Breast epithelium (tissue), 4 donors: ENCODE data around the gene PIGU. TPM values are rescaled to one million over a fixed set of nuclear protein-coding genes. Genes with fewer than 3 reads are reported as not detected.

Experiments
- DNase-seq, 2 donors: peaks; one replicate each; pipeline ENCODE4 v3.0.0-alpha.2; 2019; ENCODE audit warnings: low spot score in 2 of 2
- H3K27ac ChIP-seq, 2 donors: fragments of 200-600 bp; sonication (generic) in 1 of 2; one replicate each; pipeline ENCODE4 v1.5.1; 2016 to 2019; ENCODE audit warnings: mild to moderate bottlenecking in 1 of 2
- H3K27me3 ChIP-seq, 2 donors: fragments of 200-600 bp; sonication (generic) in 1 of 2; one replicate each; pipeline versions ENCODE4 v1.5.1 to v1.6.0; 2017 to 2019; ENCODE audit warnings: control low read depth in 1 of 2, mild to moderate bottlenecking in 1 of 2
- H3K36me3 ChIP-seq: fragments of 200-600 bp; one replicate; pipeline ENCODE4 v1.5.1; 2019
- H3K4me1 ChIP-seq, 2 donors: fragments of 200-600 bp; sonication (generic); one replicate each; pipeline ENCODE4 v1.5.1; 2016 to 2019; ENCODE audit warnings: control low read depth in 1 of 2
- H3K4me3 ChIP-seq, 3 donors: fragments of 200-600 bp; sonication (generic); 1 replicate in 2 of 3; 2 replicates in 1 of 3; pipeline ENCODE4 v1.5.1; 2016 to 2019; ENCODE audit warnings: mild to moderate bottlenecking in 3 of 3, moderate library complexity in 2 of 3
- H3K9me3 ChIP-seq, 2 donors: fragments of 200-600 bp; sonication (generic) in 1 of 2; one replicate each; pipeline ENCODE4 v1.5.1; 2016 to 2019; ENCODE audit warnings: control low read depth in 1 of 2
- POLR2A ChIP-seq: fragments of 450-650 bp; IDR thresholded peaks from one replicate; pipeline ENCODE4 v1.6.1; 2016; ENCODE audit warnings: antibody characterized with exemption, mild to moderate bottlenecking, moderate library complexity
- POLR2AphosphoS5 ChIP-seq, 3 donors: sonication (generic); formaldehyde crosslinking; IDR thresholded peaks; one replicate each; pipeline ENCODE4 v1.6.1; 2017; ENCODE audit warnings: antibody characterized with exemption in 3 of 3
- intact Hi-C: fragments of 100-400 bp; cut with DNase I; formaldehyde crosslinking; loops from one replicate; pipeline ENCODE4 v1.15.1; 2023; ENCODE audit warnings: low total_unique reads
- total RNA-seq, 3 donors: library from RNA; depleted of rRNA; stranded (reverse); fragments of >200 nt; gene quantifications; one replicate each; pipeline ENCODE4 v1.1.0, GENCODE V29; 2016
- TF ChIP-seq, protein P1 (sequence below), 3 donors: fragments of 450-650 bp; IDR thresholded peaks; one replicate each; pipeline ENCODE4 v1.5.1; 2016 to 2017; ENCODE audit warnings: antibody characterized with exemption in 3 of 3, mild to moderate bottlenecking in 3 of 3, moderate library complexity in 3 of 3

Gene PIGU
- total RNA-seq, 3 donors from 2014 or later, result 7.4 to 16.1 (median 15.8) TPM

DNA sequence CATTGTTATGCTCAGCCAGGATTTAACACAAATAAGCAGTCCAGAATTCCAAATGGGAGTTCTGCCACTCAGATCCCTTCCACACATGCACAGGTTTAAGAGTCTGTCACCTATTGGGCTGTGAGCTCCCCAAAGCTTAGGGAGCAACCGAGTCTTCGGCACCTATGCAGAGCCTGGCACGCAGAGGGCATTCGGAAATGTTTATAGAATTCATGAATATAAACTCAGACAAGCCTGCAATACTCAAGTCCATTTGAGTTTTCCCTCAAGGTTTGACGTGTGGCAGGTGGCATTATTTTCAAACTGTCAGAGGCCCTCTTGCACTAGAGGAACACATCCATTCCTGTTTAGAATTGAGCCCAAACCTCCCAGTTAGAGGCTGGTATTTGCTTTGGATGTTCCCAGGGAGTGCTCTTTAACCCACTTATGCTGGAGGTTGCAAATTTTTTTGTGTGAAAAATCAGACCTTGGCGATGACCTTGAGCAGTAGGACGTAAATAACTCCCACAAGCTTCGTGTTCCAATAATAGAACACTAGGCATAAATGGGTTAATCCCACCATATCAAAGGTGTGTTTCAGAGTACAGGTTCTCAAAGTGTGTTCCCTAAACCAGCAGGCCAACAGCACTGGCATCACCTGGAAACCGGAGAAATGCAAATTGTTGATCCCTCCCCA lies 90.3 kb downstream of the PIGU start:
- no peak overlapping the region for H3K4me3 ChIP-seq
- H3K4me1 ChIP-seq, result no peaks in the 10 kb centered on the region
- H3K27ac ChIP-seq, result no peak overlapping the region
- H3K27me3 ChIP-seq, result no peaks in the 10 kb centered on the region
- intact Hi-C loops, result no loop called here
- no peaks in the 10 kb centered on the region for H3K9me3 ChIP-seq
- H3K36me3 ChIP-seq, result no peaks in the 10 kb centered on the region
- DNase-seq, result no peak
- TF ChIP-seq, protein P1, sequence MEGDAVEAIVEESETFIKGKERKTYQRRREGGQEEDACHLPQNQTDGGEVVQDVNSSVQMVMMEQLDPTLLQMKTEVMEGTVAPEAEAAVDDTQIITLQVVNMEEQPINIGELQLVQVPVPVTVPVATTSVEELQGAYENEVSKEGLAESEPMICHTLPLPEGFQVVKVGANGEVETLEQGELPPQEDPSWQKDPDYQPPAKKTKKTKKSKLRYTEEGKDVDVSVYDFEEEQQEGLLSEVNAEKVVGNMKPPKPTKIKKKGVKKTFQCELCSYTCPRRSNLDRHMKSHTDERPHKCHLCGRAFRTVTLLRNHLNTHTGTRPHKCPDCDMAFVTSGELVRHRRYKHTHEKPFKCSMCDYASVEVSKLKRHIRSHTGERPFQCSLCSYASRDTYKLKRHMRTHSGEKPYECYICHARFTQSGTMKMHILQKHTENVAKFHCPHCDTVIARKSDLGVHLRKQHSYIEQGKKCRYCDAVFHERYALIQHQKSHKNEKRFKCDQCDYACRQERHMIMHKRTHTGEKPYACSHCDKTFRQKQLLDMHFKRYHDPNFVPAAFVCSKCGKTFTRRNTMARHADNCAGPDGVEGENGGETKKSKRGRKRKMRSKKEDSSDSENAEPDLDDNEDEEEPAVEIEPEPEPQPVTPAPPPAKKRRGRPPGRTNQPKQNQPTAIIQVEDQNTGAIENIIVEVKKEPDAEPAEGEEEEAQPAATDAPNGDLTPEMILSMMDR (IDR thresholded peaks at IDR 0.05), result no peak
- TF ChIP-seq POLR2AphosphoS5 (IDR thresholded peaks at IDR 0.05), result no peak
- no peak for TF ChIP-seq POLR2A

DNA sequence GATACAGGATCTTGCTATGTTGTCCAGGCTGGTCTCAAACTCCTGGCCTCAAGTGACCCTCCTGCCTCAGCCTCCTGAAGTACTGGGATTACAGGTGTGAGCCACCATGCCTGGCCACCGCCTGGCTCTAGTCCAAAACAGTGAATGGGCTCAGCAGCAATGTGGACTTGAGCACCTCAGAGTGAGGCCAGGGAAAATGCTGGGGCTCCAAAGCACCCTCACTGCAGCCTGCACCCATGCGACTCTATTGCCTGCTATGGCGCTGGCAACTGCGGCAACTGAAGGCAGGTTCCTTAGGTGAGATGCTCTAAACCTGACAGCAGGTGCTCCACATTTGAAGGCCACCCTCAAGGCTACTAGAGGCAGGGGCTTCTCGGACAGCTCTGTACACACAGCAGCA lies 91.9 kb downstream of the PIGU start:
- Histone ChIP-seq H3K9me3 (no peaks in the 10 kb centered on the region), H3K4me3 (no peak overlapping the region), H3K27ac (no peak overlapping the region), H3K4me1 (no peaks in the 10 kb centered on the region), H3K27me3 (no peaks in the 10 kb centered on the region), H3K36me3 (no peaks in the 10 kb centered on the region)
- DNase-seq, result no peak
- intact Hi-C loops, result no loop called here
- TF ChIP-seq POLR2A, result no peak
- TF ChIP-seq POLR2AphosphoS5 (IDR thresholded peaks at IDR 0.05), result no peak
- TF ChIP-seq, protein P1 (IDR thresholded peaks at IDR 0.05), result no peak

DNA sequence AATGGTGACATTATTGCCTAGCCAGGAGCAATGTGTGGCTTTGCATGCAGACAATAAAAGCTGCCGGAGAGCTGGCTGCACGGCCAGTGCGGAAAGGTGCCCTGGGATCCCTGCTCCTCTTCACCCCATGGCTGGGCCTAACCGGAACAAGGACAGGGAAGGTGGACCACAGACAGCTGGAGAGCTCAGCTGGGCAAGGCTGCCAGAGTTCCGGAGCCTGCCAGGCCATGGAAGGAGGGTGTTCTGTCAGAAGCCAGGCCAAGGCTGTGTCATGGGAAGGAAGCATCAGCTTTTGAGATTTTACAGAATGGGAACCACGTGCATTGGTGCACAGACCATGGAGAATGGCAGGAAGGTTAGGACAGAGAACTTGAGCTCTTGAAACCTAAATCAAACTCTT lies 93.3 kb downstream of the PIGU start:
- Histone ChIP-seq H3K27ac (no peak overlapping the region), H3K4me3 (no peak overlapping the region), H3K27me3 (no peaks in the 10 kb centered on the region), H3K4me1 (no peaks in the 10 kb centered on the region), H3K9me3 (no peaks in the 10 kb centered on the region), H3K36me3 (no peaks in the 10 kb centered on the region)
- TF ChIP-seq POLR2A (no peak), POLR2AphosphoS5 (IDR thresholded peaks at IDR 0.05) (no peak)
- TF ChIP-seq, protein P1 (IDR thresholded peaks at IDR 0.05), result no peak
- no peak for DNase-seq
- intact Hi-C loops, result no loop called here

DNA sequence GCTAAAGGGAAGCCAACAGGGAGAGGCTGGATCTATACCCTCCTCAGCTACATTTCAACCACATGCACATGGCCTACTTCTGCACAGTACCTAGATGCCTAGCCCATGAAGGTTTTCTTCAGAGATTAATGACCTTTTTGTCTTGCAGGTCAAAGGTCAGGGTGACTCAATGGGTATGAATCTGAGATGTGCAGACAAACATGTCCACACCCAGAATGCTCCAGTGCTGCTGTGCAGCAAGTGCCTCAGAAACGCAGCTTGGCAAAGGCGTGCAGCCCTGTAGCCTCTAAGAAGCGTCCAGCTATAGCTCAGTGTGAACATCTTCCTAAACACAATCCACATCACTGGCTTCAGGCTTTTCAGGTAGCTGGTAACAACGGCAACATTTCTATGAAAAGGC lies 94.0 kb downstream of the PIGU start:
- H3K4me3 ChIP-seq, result no peak overlapping the region
- H3K27ac ChIP-seq, result no peak overlapping the region
- H3K4me1 ChIP-seq, result no peaks in the 10 kb centered on the region
- no peaks in the 10 kb centered on the region for H3K36me3 ChIP-seq
- H3K27me3 ChIP-seq, result no peaks in the 10 kb centered on the region
- no peaks in the 10 kb centered on the region for H3K9me3 ChIP-seq
- intact Hi-C loops, result no loop called here
- DNase-seq, result no peak
- TF ChIP-seq POLR2AphosphoS5 (IDR thresholded peaks at IDR 0.05), result no peak
- no peak for TF ChIP-seq POLR2A
- TF ChIP-seq, protein P1 (IDR thresholded peaks at IDR 0.05), result no peak

DNA sequence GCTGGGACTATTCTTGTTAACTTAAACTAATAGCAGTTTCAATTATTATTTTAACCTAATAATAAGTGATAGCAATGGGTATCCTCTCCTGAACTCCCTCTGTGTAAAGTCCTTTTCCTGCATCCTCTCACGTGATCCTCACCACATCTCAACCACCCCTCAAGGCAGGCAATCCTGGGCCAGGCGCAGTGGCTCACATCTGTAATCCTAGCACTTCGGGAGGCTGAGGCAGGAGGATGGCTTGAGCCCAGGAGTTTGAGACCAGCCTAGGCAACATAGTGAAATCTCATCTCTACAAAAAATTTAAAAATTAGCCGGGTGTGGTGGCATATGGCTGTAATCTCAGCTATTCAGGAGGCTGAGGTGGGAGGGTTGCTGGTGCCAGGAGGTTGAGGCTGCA lies 94.7 kb downstream of the PIGU start:
- TF ChIP-seq POLR2AphosphoS5 (IDR thresholded peaks at IDR 0.05) (no peak), POLR2A (no peak)
- TF ChIP-seq, protein P1 (IDR thresholded peaks at IDR 0.05), result no peak
- Histone ChIP-seq H3K4me1 (no peaks in the 10 kb centered on the region), H3K27ac (no peak overlapping the region), H3K36me3 (no peaks in the 10 kb centered on the region), H3K27me3 (no peaks in the 10 kb centered on the region), H3K9me3 (no peaks in the 10 kb centered on the region), H3K4me3 (no peak overlapping the region)
- no peak for DNase-seq
- intact Hi-C loops, result no loop called here
